Left ventricle myocardium inferior (tissue), 1 donor: ENCODE data around the gene MXD4. TPM values are rescaled to one million over a fixed set of nuclear protein-coding genes. Genes with fewer than 3 reads are reported as not detected.

Experiments used
- DNase-seq: peaks from one replicate; pipeline ENCODE4 v3.0.0-alpha.2; 2020
- H3K27ac ChIP-seq: fragments of 200-600 bp; replicated peaks from 2 replicates; pipeline ENCODE4 v1.8.0; 2021
- H3K27me3 ChIP-seq: fragments of 200-600 bp; 2 replicates; pipeline ENCODE4 v1.8.0; 2021; ENCODE audit warnings: low read depth
- H3K36me3 ChIP-seq: fragments of 200-600 bp; 2 replicates; pipeline ENCODE4 v1.8.0; 2021
- H3K4me1 ChIP-seq: fragments of 200-600 bp; 2 replicates; pipeline ENCODE4 v1.8.0; 2021
- H3K4me3 ChIP-seq: fragments of 200-600 bp; 2 replicates; pipeline ENCODE4 v1.8.0; 2021; ENCODE audit warnings: mild to moderate bottlenecking, moderate library complexity
- H3K9me3 ChIP-seq: fragments of 200-600 bp; replicated peaks from 2 replicates; pipeline ENCODE4 v1.8.0; 2021
- intact Hi-C: fragments of 100-400 bp; cut with micrococcal nuclease; formaldehyde crosslinking; loops from one replicate; pipeline ENCODE4 v1.11.0; 2022
- total RNA-seq: library from RNA; stranded (reverse); fragmentation: NEBNext Ultra II Directional; extraction: Animal tissue kit (Norgen Biotek cat#: 25700); gene quantifications from one replicate; pipeline ENCODE4 v1.2.1, GENCODE V29; 2021
- TF ChIP-seq, protein P1 (sequence below): fragments of 200-600 bp; IDR thresholded peaks from 2 replicates; pipeline ENCODE4 v1.8.0; 2021; ENCODE audit warnings: antibody characterized with exemption, mild to moderate bottlenecking, borderline replicate concordance
- donor health status: DM: no; HTN: yes; CAD: no; lungs with severe emphysema.

The MXD4 gene
- total RNA-seq, 1 donor from 2014 or later, result 40.4 TPM

DNA sequence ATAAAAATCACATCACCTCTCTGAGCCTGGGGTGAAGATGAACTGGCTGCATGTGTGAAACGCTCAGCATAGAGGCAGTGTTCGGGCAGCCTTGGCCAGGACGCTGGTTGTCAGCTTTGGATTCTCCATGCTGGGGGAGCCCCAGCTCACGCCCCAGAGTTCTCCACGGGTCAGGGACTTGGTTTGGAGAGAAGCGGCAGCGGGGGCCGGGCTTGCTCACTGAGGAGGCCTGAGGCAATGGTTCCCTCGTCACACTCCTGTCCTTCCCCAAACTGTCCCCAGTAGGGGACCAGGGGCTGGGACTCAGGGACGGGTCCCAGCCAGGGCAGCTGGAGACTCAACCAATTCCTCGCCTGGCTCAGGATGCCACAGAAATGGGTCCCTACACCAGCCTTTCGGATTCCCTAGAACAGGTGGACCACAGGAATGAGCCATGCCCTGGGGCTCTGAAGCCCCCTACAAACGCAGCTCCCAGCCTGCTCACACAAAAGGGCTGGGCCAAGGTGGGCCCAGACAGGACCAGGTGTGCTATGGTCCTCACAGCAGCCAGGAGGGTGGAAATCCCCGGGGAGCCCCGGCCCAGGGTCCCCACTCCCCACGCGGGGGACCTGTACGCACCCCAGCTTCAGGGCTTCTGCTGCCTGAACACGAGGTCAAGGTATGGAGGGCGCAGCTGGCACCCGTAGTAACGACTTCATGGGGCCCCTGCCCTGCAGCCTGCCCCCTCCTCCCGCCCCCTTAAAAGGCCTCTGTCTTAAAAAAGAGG is 1.4 kb downstream of the MXD4 start:
- H3K9me3 ChIP-seq, result no peaks in the 10 kb centered on the region
- peaks cover 91% of the 10 kb centered on the region for H3K4me1 ChIP-seq
- H3K27me3 ChIP-seq, result no peaks in the 10 kb centered on the region
- peak; percentile 22 for DNase-seq
- H3K4me3 ChIP-seq, result peak overlapping the region; percentile 79
- H3K27ac ChIP-seq, result peak overlapping the region; percentile 100
- intact Hi-C loops, result no loop called here
- no peaks in the 10 kb centered on the region for H3K36me3 ChIP-seq
- TF ChIP-seq, protein P1, sequence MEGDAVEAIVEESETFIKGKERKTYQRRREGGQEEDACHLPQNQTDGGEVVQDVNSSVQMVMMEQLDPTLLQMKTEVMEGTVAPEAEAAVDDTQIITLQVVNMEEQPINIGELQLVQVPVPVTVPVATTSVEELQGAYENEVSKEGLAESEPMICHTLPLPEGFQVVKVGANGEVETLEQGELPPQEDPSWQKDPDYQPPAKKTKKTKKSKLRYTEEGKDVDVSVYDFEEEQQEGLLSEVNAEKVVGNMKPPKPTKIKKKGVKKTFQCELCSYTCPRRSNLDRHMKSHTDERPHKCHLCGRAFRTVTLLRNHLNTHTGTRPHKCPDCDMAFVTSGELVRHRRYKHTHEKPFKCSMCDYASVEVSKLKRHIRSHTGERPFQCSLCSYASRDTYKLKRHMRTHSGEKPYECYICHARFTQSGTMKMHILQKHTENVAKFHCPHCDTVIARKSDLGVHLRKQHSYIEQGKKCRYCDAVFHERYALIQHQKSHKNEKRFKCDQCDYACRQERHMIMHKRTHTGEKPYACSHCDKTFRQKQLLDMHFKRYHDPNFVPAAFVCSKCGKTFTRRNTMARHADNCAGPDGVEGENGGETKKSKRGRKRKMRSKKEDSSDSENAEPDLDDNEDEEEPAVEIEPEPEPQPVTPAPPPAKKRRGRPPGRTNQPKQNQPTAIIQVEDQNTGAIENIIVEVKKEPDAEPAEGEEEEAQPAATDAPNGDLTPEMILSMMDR, result no peak

DNA sequence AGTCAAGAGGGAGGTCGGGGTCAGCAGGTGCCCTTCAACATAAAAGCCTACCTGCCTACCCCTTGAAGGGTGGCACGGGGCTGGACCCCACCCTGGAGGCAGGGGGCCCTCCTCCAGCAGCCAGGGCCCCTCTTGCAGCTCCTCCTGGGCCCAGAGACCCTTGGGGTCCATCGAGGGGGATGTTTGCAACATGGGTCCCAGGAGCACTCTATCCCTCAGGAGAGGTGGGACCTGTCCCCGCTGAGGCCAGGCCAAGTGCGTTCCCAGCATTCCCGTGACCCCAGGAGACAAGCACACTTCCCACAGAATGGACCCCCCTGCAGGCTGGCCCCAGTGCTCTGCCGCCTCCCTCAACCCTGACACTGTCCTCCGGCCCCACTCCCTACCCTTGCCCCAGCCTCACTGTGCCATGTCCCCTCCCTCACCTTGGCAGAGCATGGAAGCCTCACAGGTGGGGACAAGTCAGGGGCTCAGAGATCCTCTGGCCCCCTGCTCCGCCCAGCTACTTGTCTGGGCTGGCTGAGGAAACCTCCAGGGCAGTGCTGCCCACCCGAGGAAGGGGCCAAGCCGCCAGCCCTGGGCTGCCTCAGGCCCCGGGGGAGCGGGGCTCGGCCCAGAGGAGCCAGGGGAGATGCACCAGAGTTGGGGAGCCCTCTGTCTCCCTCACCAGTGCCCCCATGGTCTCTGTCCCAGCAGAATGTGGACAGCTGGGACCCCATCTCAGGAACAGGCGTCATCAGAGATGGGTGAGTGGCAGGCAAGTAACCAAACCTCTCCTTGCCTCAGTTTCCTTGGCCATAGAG is 2.2 kb downstream of the MXD4 start:
- intact Hi-C loops, result no loop called here
- Histone ChIP-seq H3K27ac (peak overlapping the region; percentile 100), H3K4me1 (peaks cover 91% of the 10 kb centered on the region), H3K9me3 (no peaks in the 10 kb centered on the region), H3K36me3 (peaks cover 3% of the 10 kb centered on the region), H3K27me3 (no peaks in the 10 kb centered on the region), H3K4me3 (peak overlapping the region; percentile 79)
- TF ChIP-seq, protein P1, result no peak
- peak; percentile 14 for DNase-seq

- DNase-seq, result peak; percentile 15
- Histone ChIP-seq H3K36me3 (peaks cover 10% of the 10 kb centered on the region), H3K4me1 (peaks cover 91% of the 10 kb centered on the region), H3K27ac (peak overlapping the region; percentile 100), H3K4me3 (peak overlapping the region; percentile 79), H3K9me3 (no peaks in the 10 kb centered on the region), H3K27me3 (no peaks in the 10 kb centered on the region)
- TF ChIP-seq, protein P1, result no peak
- intact Hi-C loops, result no loop called here
Measured at GRCh38 chr4:2259036-2259540, 2.8 kb downstream of the MXD4 start.

- H3K27me3 ChIP-seq, result no peaks in the 10 kb centered on the region
- peak; percentile 14 for DNase-seq
- peak overlapping the region; percentile 100 for H3K27ac ChIP-seq
- TF ChIP-seq, protein P1, result no peak
- peaks cover 91% of the 10 kb centered on the region for H3K4me1 ChIP-seq
- intact Hi-C loops, result no loop called here
- peaks cover 16% of the 10 kb centered on the region for H3K36me3 ChIP-seq
- H3K9me3 ChIP-seq, result no peaks in the 10 kb centered on the region
- H3K4me3 ChIP-seq, result peak overlapping the region; percentile 79
Measured at GRCh38 chr4:2258091-2259035, 3.5 kb downstream of the MXD4 start.
